Measurements from ENCODE around the gene KCNC2.

Gene KCNC2

DNA sequence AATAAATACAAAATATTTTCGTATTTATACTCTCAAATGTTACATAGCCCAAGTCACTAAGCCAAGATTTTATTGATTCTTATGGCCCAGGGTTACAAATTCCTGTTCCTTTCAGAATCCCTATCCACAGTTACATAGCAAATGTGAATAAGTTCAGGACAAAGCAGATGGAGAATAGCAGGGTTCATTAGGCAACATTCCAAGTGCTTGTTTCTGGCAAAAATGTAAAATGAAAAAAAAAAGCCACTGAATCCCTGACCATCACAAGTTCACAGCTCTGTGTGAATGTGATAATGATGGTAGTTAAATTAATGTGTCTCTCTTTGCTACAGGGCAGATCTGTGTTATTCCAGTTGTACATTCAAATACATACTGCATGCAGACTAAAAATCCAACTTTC lies 74.6 kb downstream of the KCNC2 start:
- H3K4me1 ChIP-seq (ENCODE audit: control insufficient read depth, low read length), result no peaks in the 10 kb centered on the region
- no peaks in the 10 kb centered on the region for H3K36me3 ChIP-seq (ENCODE audit: control insufficient read depth, low read length)
- TF ChIP-seq, protein P1, sequence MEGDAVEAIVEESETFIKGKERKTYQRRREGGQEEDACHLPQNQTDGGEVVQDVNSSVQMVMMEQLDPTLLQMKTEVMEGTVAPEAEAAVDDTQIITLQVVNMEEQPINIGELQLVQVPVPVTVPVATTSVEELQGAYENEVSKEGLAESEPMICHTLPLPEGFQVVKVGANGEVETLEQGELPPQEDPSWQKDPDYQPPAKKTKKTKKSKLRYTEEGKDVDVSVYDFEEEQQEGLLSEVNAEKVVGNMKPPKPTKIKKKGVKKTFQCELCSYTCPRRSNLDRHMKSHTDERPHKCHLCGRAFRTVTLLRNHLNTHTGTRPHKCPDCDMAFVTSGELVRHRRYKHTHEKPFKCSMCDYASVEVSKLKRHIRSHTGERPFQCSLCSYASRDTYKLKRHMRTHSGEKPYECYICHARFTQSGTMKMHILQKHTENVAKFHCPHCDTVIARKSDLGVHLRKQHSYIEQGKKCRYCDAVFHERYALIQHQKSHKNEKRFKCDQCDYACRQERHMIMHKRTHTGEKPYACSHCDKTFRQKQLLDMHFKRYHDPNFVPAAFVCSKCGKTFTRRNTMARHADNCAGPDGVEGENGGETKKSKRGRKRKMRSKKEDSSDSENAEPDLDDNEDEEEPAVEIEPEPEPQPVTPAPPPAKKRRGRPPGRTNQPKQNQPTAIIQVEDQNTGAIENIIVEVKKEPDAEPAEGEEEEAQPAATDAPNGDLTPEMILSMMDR (IDR thresholded peaks at IDR 0.05; ENCODE audit: low read depth, low read length, poor library complexity, severe bottlenecking), result no peak
- TF ChIP-seq EZH2phosphoT487 (IDR thresholded peaks at IDR 0.05; ENCODE audit: borderline replicate concordance, low read length), result no peak
- H3K27ac ChIP-seq (ENCODE audit: low read depth, low read length), result no peak overlapping the region
- no peaks in the 10 kb centered on the region for H3K9me2 ChIP-seq (replicated peaks; ENCODE audit: control insufficient read depth, low read length)
- no peaks in the 10 kb centered on the region for H3K9me3 ChIP-seq (ENCODE audit: control insufficient read depth, insufficient read depth, low read length)
- no peaks in the 10 kb centered on the region for H3F3A ChIP-seq (ENCODE audit: control insufficient read depth, insufficient read depth)
- no peak overlapping the region for H3K4me3 ChIP-seq (ENCODE audit: low read length)
- H4K20me1 ChIP-seq (ENCODE audit: control insufficient read depth, insufficient read depth, low read depth, low read length), result no peaks in the 10 kb centered on the region
- H3K79me2 ChIP-seq (ENCODE audit: control insufficient read depth, low read length), result no peaks in the 10 kb centered on the region
- H3K4me2 ChIP-seq (ENCODE audit: low read length), result no peak overlapping the region
- no peaks in the 10 kb centered on the region for H3K27me3 ChIP-seq (ENCODE audit: control insufficient read depth, low read length)

DNA sequence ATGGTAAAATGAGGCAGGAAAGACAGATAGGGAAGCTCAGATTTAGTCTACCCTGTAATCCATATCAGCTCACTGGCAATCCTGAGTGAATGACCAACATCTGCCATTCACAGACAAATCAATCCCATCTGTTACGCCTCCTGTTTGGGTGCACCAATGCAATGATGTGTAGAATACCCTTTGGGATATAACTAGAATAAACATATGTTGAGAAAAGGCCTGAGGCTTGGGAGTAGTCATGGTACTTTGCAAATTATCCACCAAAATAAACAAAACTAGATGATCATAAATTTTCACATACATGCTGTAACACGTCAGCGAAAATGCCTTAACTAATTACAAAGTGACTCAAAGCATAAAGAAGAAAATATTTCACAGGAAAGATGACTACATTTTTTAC lies 78.8 kb downstream of the KCNC2 start:
- H3K9me3 ChIP-seq (ENCODE audit: control insufficient read depth, insufficient read depth, low read length), result no peaks in the 10 kb centered on the region
- H4K20me1 ChIP-seq (ENCODE audit: control insufficient read depth, insufficient read depth, low read depth, low read length), result no peaks in the 10 kb centered on the region
- no peaks in the 10 kb centered on the region for H3K9me2 ChIP-seq (replicated peaks; ENCODE audit: control insufficient read depth, low read length)
- no peak overlapping the region for H3K4me3 ChIP-seq (ENCODE audit: low read length)
- no peaks in the 10 kb centered on the region for H3K79me2 ChIP-seq (ENCODE audit: control insufficient read depth, low read length)
- H3K4me2 ChIP-seq (ENCODE audit: low read length), result no peak overlapping the region
- no peak overlapping the region for H3K27ac ChIP-seq (ENCODE audit: low read depth, low read length)
- H3K27me3 ChIP-seq (ENCODE audit: control insufficient read depth, low read length), result no peaks in the 10 kb centered on the region
- TF ChIP-seq EZH2phosphoT487 (IDR thresholded peaks at IDR 0.05; ENCODE audit: borderline replicate concordance, low read length), result no peak
- TF ChIP-seq, protein P1 (IDR thresholded peaks at IDR 0.05; ENCODE audit: low read depth, low read length, poor library complexity, severe bottlenecking), result no peak
- H3K4me1 ChIP-seq (ENCODE audit: control insufficient read depth, low read length), result no peaks in the 10 kb centered on the region
- H3K36me3 ChIP-seq (ENCODE audit: control insufficient read depth, low read length), result no peaks in the 10 kb centered on the region
- no peaks in the 10 kb centered on the region for H3F3A ChIP-seq (ENCODE audit: control insufficient read depth, insufficient read depth)

DNA sequence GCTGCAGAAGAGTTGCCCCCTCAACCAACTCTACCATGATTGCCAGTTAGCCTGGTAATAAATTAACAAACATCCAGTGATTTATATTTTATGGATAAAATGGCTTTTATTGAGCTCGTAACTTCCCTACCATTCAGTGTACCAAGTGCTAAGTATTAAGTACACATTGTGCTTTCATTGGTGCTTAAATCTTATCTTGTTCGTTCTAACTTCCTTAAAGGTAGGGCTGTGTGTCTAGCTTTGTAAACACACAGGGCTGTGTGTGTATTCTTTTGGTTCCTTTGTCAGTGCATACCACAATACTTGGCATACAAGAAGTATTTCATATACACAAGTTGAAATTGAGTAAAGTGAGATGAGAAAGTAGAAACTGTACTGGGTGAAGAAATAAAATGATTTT lies 80.4 kb downstream of the KCNC2 start:
- H3K36me3 ChIP-seq (ENCODE audit: control insufficient read depth, low read length), result no peaks in the 10 kb centered on the region
- no peak overlapping the region for H3K27ac ChIP-seq (ENCODE audit: low read depth, low read length)
- H3K9me3 ChIP-seq (ENCODE audit: control insufficient read depth, insufficient read depth, low read length), result no peaks in the 10 kb centered on the region
- no peak for TF ChIP-seq EZH2phosphoT487 (IDR thresholded peaks at IDR 0.05; ENCODE audit: borderline replicate concordance, low read length)
- TF ChIP-seq, protein P1 (IDR thresholded peaks at IDR 0.05; ENCODE audit: low read depth, low read length, poor library complexity, severe bottlenecking), result no peak
- no peak overlapping the region for H3K4me2 ChIP-seq (ENCODE audit: low read length)
- no peaks in the 10 kb centered on the region for H4K20me1 ChIP-seq (ENCODE audit: control insufficient read depth, insufficient read depth, low read depth, low read length)
- no peaks in the 10 kb centered on the region for H3K9me2 ChIP-seq (replicated peaks; ENCODE audit: control insufficient read depth, low read length)
- H3K79me2 ChIP-seq (ENCODE audit: control insufficient read depth, low read length), result no peaks in the 10 kb centered on the region
- no peaks in the 10 kb centered on the region for H3F3A ChIP-seq (ENCODE audit: control insufficient read depth, insufficient read depth)
- no peak overlapping the region for H3K4me3 ChIP-seq (ENCODE audit: low read length)
- H3K27me3 ChIP-seq (ENCODE audit: control insufficient read depth, low read length), result no peaks in the 10 kb centered on the region
- H3K4me1 ChIP-seq (ENCODE audit: control insufficient read depth, low read length), result no peaks in the 10 kb centered on the region
